Prostate gland (tissue), 2 donors: Measurements from ENCODE around the gene MESP2. TPM values are rescaled to one million over a fixed set of nuclear protein-coding genes. Genes with fewer than 3 reads are reported as not detected.

Source experiments
- DNase-seq: peaks from one replicate; pipeline ENCODE4 v3.0.0-alpha.2; 2019; ENCODE audit warnings: low spot score
- H3K27ac ChIP-seq, 2 donors: fragments of 200-600 bp; sonication (generic); 2 replicates each; pipeline ENCODE4 v1.5.1; 2017 to 2019
- H3K27me3 ChIP-seq: fragments of 200-600 bp; sonication (generic); replicated peaks from 2 replicates; pipeline ENCODE4 v1.5.1; 2019; ENCODE audit not compliant: insufficient read depth
- H3K36me3 ChIP-seq, 2 donors: fragments of 200-600 bp; sonication (generic); 1 replicate in 1 of 2; 2 replicates in 1 of 2; pipeline versions ENCODE4 v1.5.1 to v1.8.1; 2017 to 2019
- H3K4me1 ChIP-seq: fragments of 200-600 bp; sonication (generic); replicated peaks from 2 replicates; pipeline ENCODE4 v1.5.1; 2019
- H3K4me3 ChIP-seq, 2 donors: fragments of 200-600 bp; sonication (generic); 2 replicates each; pipeline ENCODE4 v1.5.1; 2017 to 2019
- H3K9me3 ChIP-seq: fragments of 200-600 bp; sonication (generic); 2 replicates; pipeline ENCODE4 v1.5.1; 2017
- POLR2A ChIP-seq: fragments of 450-650 bp; IDR thresholded peaks from one replicate; pipeline ENCODE4 v1.6.1; 2016; ENCODE audit warnings: antibody characterized with exemption, mild to moderate bottlenecking
- POLR2AphosphoS5 ChIP-seq: sonication (generic); formaldehyde crosslinking; IDR thresholded peaks from one replicate; pipeline ENCODE4 v1.6.1; 2017; ENCODE audit warnings: antibody characterized with exemption
- WGBS: methylation state at CpG from one replicate; pipeline ENCODE4 v1.1.5; 2018; 5-methylcytosine and 5-hydroxymethylcytosine counted together
- intact Hi-C: fragments of 100-400 bp; cut with DNase I; formaldehyde crosslinking; loops from one replicate; pipeline ENCODE4 v1.14.2; 2022
- total RNA-seq, 2 donors: library from RNA; depleted of rRNA; stranded (reverse); fragments of >200 nt; gene quantifications; one replicate each; pipeline ENCODE4 v1.1.0, GENCODE V29; 2016
- TF ChIP-seq, protein P1 (sequence below), 4 experiments: fragments of 200-600 bp in 2 of 4; fragments of 450-650 bp in 2 of 4; sonication (generic) in 2 of 4; IDR thresholded peaks; 1 replicate in 3 of 4; 2 replicates in 1 of 4; pipeline ENCODE4 v1.5.1; 2016 to 2019; ENCODE audit warnings: antibody characterized with exemption in 4 of 4, mild to moderate bottlenecking in 2 of 4, moderate library complexity in 2 of 4

Gene MESP2
- total RNA-seq, 2 donors from 2014 or later: 1.4 TPM; not detected in 1

DNA sequence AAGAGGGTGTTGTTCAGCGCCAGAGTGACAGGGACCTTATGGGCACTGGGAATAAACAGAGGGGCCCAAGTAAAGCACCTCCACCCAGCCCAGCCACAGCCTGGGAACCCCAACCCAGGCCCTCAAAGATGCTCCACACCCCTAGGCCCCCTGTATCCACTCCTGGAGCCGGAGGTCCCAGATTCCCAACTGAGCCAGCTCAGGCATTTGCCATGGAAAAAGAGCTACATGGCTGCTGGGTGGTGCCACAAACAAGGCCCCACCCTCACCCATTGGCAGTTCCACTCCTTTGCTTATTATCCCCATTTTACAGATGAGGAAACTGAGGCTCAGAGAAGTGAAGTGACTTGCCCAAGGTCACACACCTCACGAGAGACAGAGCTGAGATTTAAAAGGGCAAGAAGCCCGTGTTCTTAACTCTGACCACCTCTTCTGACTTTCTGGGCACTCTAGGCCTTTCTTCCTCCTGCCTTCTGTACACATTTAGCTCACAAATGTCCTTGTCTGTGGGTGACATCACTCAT is 21.6 kb downstream of the MESP2 start:
- 96% methylated on average over 4 of the region's 4 CpGs for WGBS
- Histone ChIP-seq H3K27me3 (no peaks in the 10 kb centered on the region), H3K4me3 (no peak overlapping the region), H3K4me1 (no peaks in the 10 kb centered on the region), H3K27ac (no peak overlapping the region), H3K9me3 (no peaks in the 10 kb centered on the region), H3K36me3 (peaks cover 0 to 5% of the 10 kb centered on the region in 2 donors)
- TF ChIP-seq, protein P1, sequence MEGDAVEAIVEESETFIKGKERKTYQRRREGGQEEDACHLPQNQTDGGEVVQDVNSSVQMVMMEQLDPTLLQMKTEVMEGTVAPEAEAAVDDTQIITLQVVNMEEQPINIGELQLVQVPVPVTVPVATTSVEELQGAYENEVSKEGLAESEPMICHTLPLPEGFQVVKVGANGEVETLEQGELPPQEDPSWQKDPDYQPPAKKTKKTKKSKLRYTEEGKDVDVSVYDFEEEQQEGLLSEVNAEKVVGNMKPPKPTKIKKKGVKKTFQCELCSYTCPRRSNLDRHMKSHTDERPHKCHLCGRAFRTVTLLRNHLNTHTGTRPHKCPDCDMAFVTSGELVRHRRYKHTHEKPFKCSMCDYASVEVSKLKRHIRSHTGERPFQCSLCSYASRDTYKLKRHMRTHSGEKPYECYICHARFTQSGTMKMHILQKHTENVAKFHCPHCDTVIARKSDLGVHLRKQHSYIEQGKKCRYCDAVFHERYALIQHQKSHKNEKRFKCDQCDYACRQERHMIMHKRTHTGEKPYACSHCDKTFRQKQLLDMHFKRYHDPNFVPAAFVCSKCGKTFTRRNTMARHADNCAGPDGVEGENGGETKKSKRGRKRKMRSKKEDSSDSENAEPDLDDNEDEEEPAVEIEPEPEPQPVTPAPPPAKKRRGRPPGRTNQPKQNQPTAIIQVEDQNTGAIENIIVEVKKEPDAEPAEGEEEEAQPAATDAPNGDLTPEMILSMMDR (IDR thresholded peaks at IDR 0.05): no peak
- TF ChIP-seq POLR2A: no peak
- no peak for TF ChIP-seq POLR2AphosphoS5
- intact Hi-C loops: no loop called here
- no peak for DNase-seq

DNA sequence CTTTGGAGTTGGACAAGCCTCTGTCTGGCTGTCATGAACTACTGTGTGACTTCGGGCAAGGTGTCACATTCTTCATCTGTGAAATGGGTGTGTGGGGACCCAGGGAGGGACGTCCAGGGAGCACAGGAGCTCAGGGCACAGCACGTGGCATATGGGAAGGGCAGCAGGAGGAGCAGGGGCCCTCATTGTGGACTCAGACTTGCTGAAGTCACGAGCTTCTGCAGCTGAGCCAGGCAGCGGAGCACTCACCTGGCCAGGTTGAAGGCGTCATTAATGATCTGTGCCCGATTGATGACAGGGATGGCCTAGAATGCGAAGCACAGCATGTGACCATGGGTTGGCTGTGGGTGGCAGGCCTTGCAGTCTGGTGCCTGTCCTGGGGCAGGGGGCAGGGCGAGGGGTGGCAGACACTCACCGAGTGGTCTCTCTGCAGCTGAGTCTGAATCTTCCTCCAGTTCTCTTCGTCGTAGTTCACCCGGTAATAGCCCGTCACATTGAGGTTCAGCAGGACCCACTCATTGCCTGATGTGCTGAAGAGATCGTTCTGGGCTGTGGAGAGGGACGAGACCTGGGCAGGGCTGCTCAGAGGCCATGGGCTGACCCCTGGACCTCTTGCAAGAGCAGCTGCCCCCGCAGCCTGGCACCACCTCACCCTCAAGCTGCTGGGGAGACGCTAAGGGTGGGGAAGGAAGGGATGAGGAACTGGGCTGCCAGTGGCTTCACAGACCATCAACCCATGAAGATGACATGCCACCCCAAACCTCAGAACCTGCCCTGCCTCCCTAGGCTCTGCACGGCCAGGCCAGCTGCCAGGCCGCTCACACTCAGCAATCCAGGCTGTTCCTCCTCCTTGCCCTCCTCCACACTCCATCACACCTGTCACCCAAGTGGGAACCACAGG is 23.1 kb downstream of the MESP2 start:
- no peak overlapping the region for H3K4me3 ChIP-seq
- TF ChIP-seq POLR2A (no peak), POLR2AphosphoS5 (no peak)
- TF ChIP-seq, protein P1 (IDR thresholded peaks at IDR 0.05): no peak
- intact Hi-C loops: no loop called here
- no peak overlapping the region for H3K27ac ChIP-seq
- no peaks in the 10 kb centered on the region for H3K9me3 ChIP-seq
- no peaks in the 10 kb centered on the region for H3K27me3 ChIP-seq
- DNase-seq: no peak
- WGBS: 89% methylated on average over 20 of the region's 20 CpGs
- H3K36me3 ChIP-seq: peaks cover 0 to 5% of the 10 kb centered on the region in 2 donors
- H3K4me1 ChIP-seq: no peaks in the 10 kb centered on the region

DNA sequence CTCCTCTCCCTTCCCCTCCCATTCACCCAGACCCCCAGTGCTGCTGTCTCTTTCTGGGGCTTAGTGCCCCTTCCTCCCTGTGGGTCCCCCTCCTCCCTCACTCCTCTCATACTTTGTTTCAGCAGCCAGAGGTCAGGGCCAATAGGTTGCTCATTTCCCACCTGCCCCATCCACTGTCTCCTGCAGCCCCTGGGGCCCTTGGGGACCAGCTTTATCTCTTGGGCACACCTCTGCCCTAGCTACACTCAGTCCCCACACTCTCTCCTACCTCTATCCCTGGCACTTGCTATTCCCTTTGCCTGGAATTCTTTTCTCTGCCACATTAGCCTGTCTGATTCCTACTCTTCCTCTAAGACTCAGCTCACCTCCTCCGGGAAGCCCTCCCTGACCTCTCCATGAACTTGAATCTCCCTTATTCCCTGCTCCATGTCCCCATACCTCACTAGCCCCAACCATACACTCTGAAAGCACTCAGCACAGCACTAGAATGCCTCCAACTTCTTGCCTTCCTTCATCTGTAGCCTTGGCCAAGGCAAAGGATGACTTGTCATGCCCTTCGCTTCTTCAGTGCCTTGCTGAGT is 23.9 kb downstream of the MESP2 start:
- no peak overlapping the region for H3K27ac ChIP-seq
- peaks cover 0 to 5% of the 10 kb centered on the region in 2 donors for H3K36me3 ChIP-seq
- intact Hi-C loops: no loop called here
- TF ChIP-seq, protein P1 (IDR thresholded peaks at IDR 0.05): no peak
- no peak for TF ChIP-seq POLR2A
- no peak for DNase-seq
- H3K4me3 ChIP-seq: no peak overlapping the region
- WGBS: 90% methylated on average over 2 of the region's 2 CpGs
- no peaks in the 10 kb centered on the region for H3K4me1 ChIP-seq
- no peaks in the 10 kb centered on the region for H3K27me3 ChIP-seq
- H3K9me3 ChIP-seq: no peaks in the 10 kb centered on the region

DNA sequence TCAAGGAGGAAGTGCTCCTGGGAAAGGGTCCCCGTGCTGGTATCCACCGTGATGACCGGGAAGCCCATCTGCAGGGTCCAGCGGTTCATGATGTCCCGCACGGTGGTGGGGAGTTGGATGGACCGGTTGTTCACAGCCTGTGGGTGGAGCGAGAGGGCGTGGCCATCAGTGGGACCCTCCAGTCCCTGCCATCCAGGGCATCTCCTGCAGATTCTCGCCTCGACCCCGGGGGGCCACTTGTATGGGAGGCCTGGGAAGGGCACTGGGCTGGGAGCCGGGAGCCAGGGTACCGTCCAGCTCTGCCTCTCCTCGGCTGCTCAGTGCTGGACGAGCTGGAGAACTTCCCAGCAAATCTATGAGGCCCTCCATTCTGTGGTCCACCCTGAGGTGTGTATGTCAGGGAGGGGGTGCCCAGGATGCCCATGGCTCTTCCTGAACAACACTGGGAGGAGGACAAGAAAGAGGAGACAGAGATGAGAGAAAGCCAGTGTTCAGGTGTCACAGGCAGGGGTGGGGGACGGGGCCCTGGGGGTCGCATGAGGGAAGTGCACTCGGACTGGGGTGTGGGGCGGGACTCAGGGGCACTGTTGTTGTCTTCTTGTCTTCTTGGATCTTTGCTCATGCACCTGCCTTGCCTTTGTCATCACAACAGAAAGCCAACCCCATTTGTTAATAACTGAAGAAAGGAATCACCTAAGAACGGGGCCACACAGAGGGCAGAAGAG is 25.5 kb downstream of the MESP2 start:
- TF ChIP-seq, protein P1 (IDR thresholded peaks at IDR 0.05): no peak
- TF ChIP-seq POLR2AphosphoS5 (no peak), POLR2A (no peak)
- WGBS: 87% methylated on average over 15 of the region's 21 CpGs
- peaks cover 0 to 5% of the 10 kb centered on the region in 2 donors for H3K36me3 ChIP-seq
- no peaks in the 10 kb centered on the region for H3K4me1 ChIP-seq
- peak overlapping the region in 1 of 2 donors; percentile 11 for H3K27ac ChIP-seq
- H3K27me3 ChIP-seq: no peaks in the 10 kb centered on the region
- H3K9me3 ChIP-seq: no peaks in the 10 kb centered on the region
- H3K4me3 ChIP-seq: no peak overlapping the region
- intact Hi-C loops: no loop called here
- DNase-seq: no peak
